Spleen (tissue), 11 donors: ENCODE measurements around the gene VSTM4. TPM values are rescaled to one million over a fixed set of nuclear protein-coding genes. Genes with fewer than 3 reads are reported as not detected.
A peak's percentile ranks its signal among the peaks of the same experiment; 100 is the strongest.

Experiments
- DNase-seq: peaks from one replicate; pipeline ENCODE4 v3.0.0-alpha.2; 2020
- H3K27ac ChIP-seq, 8 donors: fragments of 200-600 bp; sonication (generic) in 7 of 8; 1 replicate in 4 of 8; 2 replicates in 4 of 8; pipeline versions ENCODE4 v1.5.0 to v1.8.0; 2016 to 2021; ENCODE audit warnings: inconsistent platforms in 4 of 8, mild to moderate bottlenecking in 4 of 8, moderate library complexity in 1 of 8
- H3K27me3 ChIP-seq, 7 donors: fragments of 200-600 bp; sonication (generic) in 6 of 7; replicated peaks in 1 of 7; 1 replicate in 4 of 7; 2 replicates in 3 of 7; pipeline versions ENCODE4 v1.5.0 to v1.8.0; 2016 to 2021; ENCODE audit warnings: inconsistent platforms in 3 of 7, mild to moderate bottlenecking in 1 of 7
- H3K36me3 ChIP-seq, 6 donors: fragments of 200-600 bp; sonication (generic) in 5 of 6; 1 replicate in 4 of 6; 2 replicates in 2 of 6; pipeline versions ENCODE4 v1.5.0 to v1.8.0; 2016 to 2021; ENCODE audit warnings: inconsistent platforms in 2 of 6
- H3K4me1 ChIP-seq, 6 donors: fragments of 200-600 bp; sonication (generic) in 5 of 6; 1 replicate in 3 of 6; 2 replicates in 3 of 6; pipeline versions ENCODE4 v1.5.0 to v1.8.0; 2016 to 2021; ENCODE audit warnings: inconsistent platforms in 3 of 6
- H3K4me3 ChIP-seq, 8 donors: fragments of 200-600 bp; sonication (generic) in 7 of 8; 1 replicate in 4 of 8; 2 replicates in 4 of 8; pipeline versions ENCODE4 v1.5.0 to v1.8.0; 2016 to 2021; ENCODE audit warnings: inconsistent platforms in 4 of 8, mild to moderate bottlenecking in 4 of 8, moderate library complexity in 2 of 8
- H3K9me3 ChIP-seq, 8 donors: fragments of 200-600 bp; sonication (generic) in 7 of 8; 1 replicate in 4 of 8; 2 replicates in 4 of 8; pipeline versions ENCODE4 v1.5.0 to v1.8.0; 2016 to 2021; ENCODE audit warnings: inconsistent platforms in 4 of 8
- POLR2A ChIP-seq, 3 donors: fragments of 450-650 bp; IDR thresholded peaks; one replicate each; pipeline ENCODE4 v1.5.1; 2017; ENCODE audit warnings: antibody characterized with exemption in 3 of 3, mild to moderate bottlenecking in 1 of 3
- POLR2AphosphoS5 ChIP-seq, 3 donors: sonication (generic); formaldehyde crosslinking; IDR thresholded peaks; one replicate each; pipeline ENCODE4 v1.5.1; 2017; ENCODE audit warnings: antibody characterized with exemption in 3 of 3
- WGBS, 5 donors: extraction: QIAGEN DNeasy Blood & Tissue Kit in 3 of 5; methylation state at CpG; one replicate each; pipeline versions ENCODE4 v1.1.5 to v1.1.7; 2013 to 2018; 5-methylcytosine and 5-hydroxymethylcytosine counted together
- intact Hi-C: fragments of 100-400 bp; cut with DNase I; formaldehyde crosslinking; loops from one replicate; pipeline ENCODE4 v1.15.0; 2023; ENCODE audit warnings: low total_unique reads
- polyA plus RNA-seq, 3 donors: library from polyadenylated mRNA; stranded (reverse); fragments of 200-250 nt; gene quantifications; one replicate each; pipeline ENCODE4 v1.2.1, GENCODE V29; 2013
- total RNA-seq, 7 donors: library from RNA; depleted of rRNA in 3 of 7; stranded (reverse); fragments of >200 nt in 3 of 7; fragmentation: NEBNext Ultra II Directional in 4 of 7; extraction: Animal tissue kit (Norgen Biotek cat#: 25700) in 4 of 7; gene quantifications; one replicate each; pipeline versions ENCODE4 v1.1.0 to v1.2.1, GENCODE V29; 2016 to 2021
- TF ChIP-seq, protein P1 (sequence below), 11 experiments: fragments of 200-600 bp in 7 of 11; fragments of 450-650 bp in 4 of 11; sonication (generic) in 4 of 11; IDR thresholded peaks in 8 of 11; conservative IDR thresholded peaks in 3 of 11; 1 replicate in 7 of 11; 2 replicates in 4 of 11; pipeline versions ENCODE4 v1.4.0 to v1.8.0; 2016 to 2021; ENCODE audit warnings: antibody characterized with exemption in 11 of 11, inconsistent platforms in 4 of 11, mild to moderate bottlenecking in 1 of 11
- donor health status: healthy with polysubstance abuse.
- donor health status: DM: no; HTN: no; CAD: no; lungs with moderate emphysema.
- donor health status: DM: no; HTN: no; CAD: no.
- donor health status: Bipolar disorder and iron deficiency.
- donor health status: healthy.
- donor health status: DM: no; HTN: no; CAD: no.
- donor health status: DM: yes; HTN: yes; CAD: no.

The VSTM4 gene
- total and polyA plus RNA-seq, 10 donors: 0.57 to 6.8 (median 3.1) TPM

GRCh38 chr10:49080071-49080470 lies 35.3 kb downstream of the VSTM4 start:
- no peaks in the 10 kb centered on the region for H3K9me3 ChIP-seq
- H3K4me1 ChIP-seq: peaks cover 0 to 27% (median 12%) of the 10 kb centered on the region in 6 donors
- intact Hi-C loops: no loop called here
- no peak overlapping the region for H3K4me3 ChIP-seq
- DNase-seq: no peak
- TF ChIP-seq POLR2A (IDR thresholded peaks at IDR 0.05) (no peak), POLR2AphosphoS5 (IDR thresholded peaks at IDR 0.05) (no peak)
- TF ChIP-seq, protein P1, sequence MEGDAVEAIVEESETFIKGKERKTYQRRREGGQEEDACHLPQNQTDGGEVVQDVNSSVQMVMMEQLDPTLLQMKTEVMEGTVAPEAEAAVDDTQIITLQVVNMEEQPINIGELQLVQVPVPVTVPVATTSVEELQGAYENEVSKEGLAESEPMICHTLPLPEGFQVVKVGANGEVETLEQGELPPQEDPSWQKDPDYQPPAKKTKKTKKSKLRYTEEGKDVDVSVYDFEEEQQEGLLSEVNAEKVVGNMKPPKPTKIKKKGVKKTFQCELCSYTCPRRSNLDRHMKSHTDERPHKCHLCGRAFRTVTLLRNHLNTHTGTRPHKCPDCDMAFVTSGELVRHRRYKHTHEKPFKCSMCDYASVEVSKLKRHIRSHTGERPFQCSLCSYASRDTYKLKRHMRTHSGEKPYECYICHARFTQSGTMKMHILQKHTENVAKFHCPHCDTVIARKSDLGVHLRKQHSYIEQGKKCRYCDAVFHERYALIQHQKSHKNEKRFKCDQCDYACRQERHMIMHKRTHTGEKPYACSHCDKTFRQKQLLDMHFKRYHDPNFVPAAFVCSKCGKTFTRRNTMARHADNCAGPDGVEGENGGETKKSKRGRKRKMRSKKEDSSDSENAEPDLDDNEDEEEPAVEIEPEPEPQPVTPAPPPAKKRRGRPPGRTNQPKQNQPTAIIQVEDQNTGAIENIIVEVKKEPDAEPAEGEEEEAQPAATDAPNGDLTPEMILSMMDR (IDR thresholded peaks at IDR 0.05 in 8 of 11, conservative IDR thresholded peaks at IDR 0.05 in 3 of 11): no peak
- no peaks in the 10 kb centered on the region for H3K36me3 ChIP-seq
- WGBS, 5 donors: 6 to 21% (median 13%) methylated on average over 1 of the region's 1 CpG
- H3K27me3 ChIP-seq: peaks cover 0 to 19% (median 0%) of the 10 kb centered on the region in 7 donors
- peak overlapping the region in 4 of 8 donors; percentile 44 to 72 (median 60) for H3K27ac ChIP-seq

GRCh38 chr10:49079499-49079898 lies 35.8 kb downstream of the VSTM4 start:
- peaks cover 0 to 27% (median 12%) of the 10 kb centered on the region in 6 donors for H3K4me1 ChIP-seq
- no peaks in the 10 kb centered on the region for H3K9me3 ChIP-seq
- TF ChIP-seq, protein P1 (IDR thresholded peaks at IDR 0.05 in 8 of 11, conservative IDR thresholded peaks at IDR 0.05 in 3 of 11): no peak
- TF ChIP-seq POLR2AphosphoS5 (IDR thresholded peaks at IDR 0.05) (no peak), POLR2A (IDR thresholded peaks at IDR 0.05) (no peak)
- peaks cover 0 to 20% (median 0%) of the 10 kb centered on the region in 7 donors for H3K27me3 ChIP-seq
- intact Hi-C loops: no loop called here
- H3K36me3 ChIP-seq: no peaks in the 10 kb centered on the region
- H3K4me3 ChIP-seq: no peak overlapping the region
- peak; percentile 21 for DNase-seq
- WGBS, 5 donors: 45 to 58% (median 52%) methylated on average over 3 of the region's 3 CpGs
- H3K27ac ChIP-seq: no peak overlapping the region

- WGBS, 5 donors: 66 to 90% (median 84%) methylated on average over 3 of the region's 3 CpGs
Measured at GRCh38 chr10:49079072-49079471, 36.2 kb downstream of the VSTM4 start.

GRCh38 chr10:49078433-49078832 lies 36.9 kb downstream of the VSTM4 start:
- 80 to 94% (median 85%) methylated on average over 2 of the region's 2 CpGs for WGBS, 5 donors
- peaks cover 0 to 27% (median 11%) of the 10 kb centered on the region in 6 donors for H3K4me1 ChIP-seq
- H3K27ac ChIP-seq: no peak overlapping the region

More at GRCh38 chr10:49079072-49079471, 36.2 kb downstream of the VSTM4 start:
- Histone ChIP-seq H3K36me3 (no peaks in the 10 kb centered on the region), H3K9me3 (no peaks in the 10 kb centered on the region), H3K27ac (no peak overlapping the region), H3K4me1 (peaks cover 0 to 27% (median 12%) of the 10 kb centered on the region in 6 donors), H3K27me3 (peaks cover 0 to 20% (median 0%) of the 10 kb centered on the region in 7 donors), H3K4me3 (no peak overlapping the region)
- no peak for DNase-seq
- intact Hi-C loops: no loop called here
- TF ChIP-seq, protein P1 (IDR thresholded peaks at IDR 0.05 in 8 of 11, conservative IDR thresholded peaks at IDR 0.05 in 3 of 11): no peak
- TF ChIP-seq POLR2AphosphoS5 (IDR thresholded peaks at IDR 0.05) (no peak), POLR2A (IDR thresholded peaks at IDR 0.05) (no peak)

More at GRCh38 chr10:49078433-49078832, 36.9 kb downstream of the VSTM4 start:
- intact Hi-C loops: no loop called here
- DNase-seq: no peak
- Histone ChIP-seq H3K4me3 (no peak overlapping the region), H3K9me3 (no peaks in the 10 kb centered on the region), H3K27me3 (peaks cover 0 to 20% (median 0%) of the 10 kb centered on the region in 7 donors), H3K36me3 (no peaks in the 10 kb centered on the region)
- TF ChIP-seq, protein P1 (IDR thresholded peaks at IDR 0.05 in 8 of 11, conservative IDR thresholded peaks at IDR 0.05 in 3 of 11): no peak
- no peak for TF ChIP-seq POLR2A (IDR thresholded peaks at IDR 0.05)
- TF ChIP-seq POLR2AphosphoS5 (IDR thresholded peaks at IDR 0.05): no peak
